ENCODE measurements around the gene RRAGC. TPM values are rescaled to one million over a fixed set of nuclear protein-coding genes. Genes with fewer than 3 reads are reported as not detected.
A peak's percentile ranks its signal among the peaks of the same experiment; 100 is the strongest.
"Not testable (repeated sequence)": the region's sequence is repeated elsewhere in the genome, so short reads cannot be mapped to it uniquely, and the experiment has no call there.

The RRAGC gene
- total RNA-seq, 1 donor = 5.4 TPM

DNA sequence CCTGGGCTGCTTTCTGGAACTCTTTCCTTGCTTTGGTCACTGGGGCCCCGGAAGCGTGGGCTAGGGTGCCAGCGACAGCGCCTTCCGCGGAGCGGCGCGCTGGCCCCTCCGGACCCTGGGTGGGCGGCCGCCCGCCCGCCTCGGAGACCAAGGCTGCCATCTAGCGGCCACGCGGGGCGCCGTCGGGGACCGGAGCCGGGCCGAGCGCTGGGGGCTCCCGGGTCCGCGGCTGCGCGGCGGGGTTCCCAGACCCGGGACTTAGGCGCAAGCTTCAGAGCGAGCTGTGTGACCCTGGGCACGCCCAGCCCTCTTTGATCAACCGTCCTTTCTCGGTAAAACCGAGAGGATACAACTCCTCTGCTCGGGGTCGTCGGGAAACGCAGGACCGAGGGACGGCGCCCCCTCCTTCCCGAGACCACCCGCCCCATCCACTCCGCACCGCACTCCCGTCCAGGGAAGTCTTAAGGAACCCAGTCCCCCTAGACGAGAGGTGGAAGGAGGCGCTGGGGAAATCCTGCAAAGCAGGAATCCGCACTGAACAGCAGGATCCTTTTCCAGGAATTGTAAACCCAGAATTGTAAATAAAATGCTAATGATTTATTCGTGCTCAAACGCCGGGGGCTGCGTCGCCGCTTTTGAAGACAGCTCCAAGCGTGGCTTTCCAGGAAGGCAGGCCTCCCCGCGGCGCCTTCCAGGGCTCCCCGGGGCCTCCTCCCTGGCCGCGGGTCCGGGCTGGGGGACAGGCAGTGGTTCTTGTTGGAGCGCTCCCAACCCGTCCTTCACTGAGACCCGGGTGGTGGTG, 41.2 kb downstream of the RRAGC start:
- DNase-seq (ENCODE audit: low read depth in 2 of 3, low spot score in 2 of 3) = peak; percentile 13 to 48 (median 42)

DNA sequence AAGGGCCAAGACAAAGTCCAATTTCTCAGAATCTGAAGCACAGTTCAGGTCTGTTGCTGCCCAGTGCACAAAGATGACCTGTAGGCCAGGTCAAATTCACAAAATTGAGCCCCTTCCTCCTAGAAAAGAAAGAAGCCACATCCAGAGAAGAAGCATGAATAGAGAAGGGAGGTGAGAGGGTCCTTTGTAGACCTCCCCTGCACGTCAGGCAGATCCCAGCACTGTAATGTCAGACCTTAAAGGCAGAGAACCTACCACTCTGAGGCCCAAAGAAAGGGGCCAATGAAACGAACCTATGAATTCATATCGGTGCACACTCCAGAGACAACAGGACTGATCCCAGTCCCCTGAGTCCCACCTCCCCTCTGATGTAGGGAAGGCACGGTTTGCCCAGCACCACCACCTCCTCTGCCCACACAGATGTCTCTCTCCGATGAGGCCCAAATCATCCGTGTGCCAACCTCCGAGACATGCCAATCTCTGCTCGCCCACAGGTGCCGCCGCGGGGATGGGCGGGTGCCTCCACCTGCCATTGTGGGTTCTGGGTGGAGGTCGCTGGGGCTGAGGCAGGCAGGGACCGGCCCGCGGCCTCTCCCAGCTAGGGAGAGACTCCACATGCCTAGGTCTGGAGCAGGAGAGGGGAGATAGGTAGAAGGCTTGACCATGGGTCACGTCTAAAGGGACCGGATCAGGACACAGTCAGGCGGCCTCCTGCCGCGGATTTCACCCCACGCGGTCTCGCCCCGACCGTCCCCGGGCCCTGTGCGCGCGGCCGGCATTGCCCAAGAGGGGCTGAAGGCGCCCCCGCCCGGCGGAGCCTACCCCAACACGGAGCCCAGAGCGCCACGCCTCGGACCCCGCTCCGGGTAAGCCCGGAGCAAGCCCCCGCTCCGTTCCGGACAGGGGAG, 42.1 kb downstream of the RRAGC start:
- no peak for DNase-seq (ENCODE audit: low read depth in 2 of 3, low spot score in 2 of 3)

DNA sequence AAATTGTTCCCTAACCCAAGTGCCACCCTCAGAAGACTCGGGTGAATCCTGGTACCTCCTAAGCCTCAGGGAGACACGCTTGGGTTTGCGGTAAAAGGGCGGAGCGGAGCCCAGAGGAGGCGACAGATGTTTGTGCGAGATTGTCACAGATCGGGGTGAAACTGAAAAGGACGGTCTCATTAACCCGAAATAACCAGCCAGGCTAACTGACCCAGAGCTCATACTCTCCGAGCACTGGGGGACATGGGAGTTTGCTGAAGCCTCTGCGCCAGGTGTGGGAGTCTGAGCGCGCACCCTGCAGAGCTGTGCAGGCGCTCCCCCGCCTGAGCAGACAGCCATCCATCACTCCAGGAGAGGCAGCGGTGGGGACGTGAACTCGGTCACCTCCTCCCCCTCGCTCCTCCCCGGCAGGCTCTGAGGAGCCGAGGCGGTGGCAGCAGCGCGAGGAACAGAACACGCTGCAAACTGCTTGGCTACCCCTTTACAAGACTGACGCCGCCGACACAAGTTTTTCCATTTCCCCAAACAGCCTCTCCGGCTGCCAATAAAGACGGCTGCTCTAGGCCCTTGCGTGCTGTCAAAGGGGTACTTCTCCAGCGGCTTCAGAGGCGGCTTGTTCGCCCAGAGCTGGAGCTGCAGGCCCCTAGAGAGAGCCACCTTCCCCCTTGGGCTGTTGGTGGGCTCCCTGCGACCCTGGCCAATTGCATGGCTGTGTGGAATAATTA, 43.5 kb downstream of the RRAGC start:
- peak in 2 of 3 donors; percentile 64 to 86 for DNase-seq (ENCODE audit: low read depth in 2 of 3, low spot score in 2 of 3)

DNA sequence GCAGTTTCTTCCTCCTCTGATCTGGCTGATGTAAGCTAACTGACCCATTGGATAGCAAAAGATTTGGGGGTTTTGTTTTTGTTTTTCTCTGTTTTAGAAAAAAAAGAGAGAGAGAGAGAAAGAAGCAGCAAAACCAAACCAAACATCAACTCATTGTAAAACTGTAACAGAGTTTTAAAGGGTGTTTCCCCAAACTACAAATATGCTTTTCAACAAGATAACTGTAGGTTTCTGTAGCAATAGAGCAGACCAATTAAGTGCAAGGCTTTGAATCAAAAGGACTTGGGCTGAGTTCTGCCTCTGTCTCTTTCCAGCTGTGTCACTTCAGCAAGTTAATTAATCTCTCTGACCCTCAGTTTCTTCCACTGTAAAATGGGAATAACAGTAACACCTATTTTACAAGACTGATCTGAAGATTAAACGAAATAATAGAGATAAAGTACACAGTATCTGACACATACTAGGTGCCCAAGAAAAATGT, 44.5 kb downstream of the RRAGC start:
- DNase-seq (ENCODE audit: low read depth in 2 of 3, low spot score in 2 of 3) = no peak

DNA sequence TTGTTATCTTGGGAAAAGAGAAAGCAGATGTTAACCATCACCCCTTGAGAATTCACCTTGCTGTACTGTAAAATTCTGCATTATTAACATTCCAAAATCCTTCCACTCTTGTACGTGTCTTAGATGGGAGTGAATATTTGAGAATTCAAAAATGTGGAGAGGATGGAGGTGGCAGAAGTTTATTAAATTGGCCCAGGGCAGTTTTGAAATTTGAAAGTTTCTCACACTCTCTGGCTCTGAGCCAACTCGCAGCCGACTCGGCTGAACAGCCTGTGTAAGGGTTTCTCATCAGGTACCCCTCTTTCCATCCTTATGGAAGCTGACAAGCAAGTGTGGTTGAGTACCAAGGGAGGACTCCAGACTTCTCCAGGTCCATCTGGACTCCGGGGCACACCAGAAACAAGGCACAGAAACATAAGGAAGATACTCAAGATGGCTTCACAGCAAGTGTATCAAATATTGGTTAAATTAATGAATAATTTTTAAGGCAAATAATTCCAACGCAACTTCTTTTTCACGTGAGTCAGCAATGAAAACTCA, 45.1 kb downstream of the RRAGC start:
- DNase-seq (ENCODE audit: low read depth in 2 of 3, low spot score in 2 of 3) = no peak

DNA sequence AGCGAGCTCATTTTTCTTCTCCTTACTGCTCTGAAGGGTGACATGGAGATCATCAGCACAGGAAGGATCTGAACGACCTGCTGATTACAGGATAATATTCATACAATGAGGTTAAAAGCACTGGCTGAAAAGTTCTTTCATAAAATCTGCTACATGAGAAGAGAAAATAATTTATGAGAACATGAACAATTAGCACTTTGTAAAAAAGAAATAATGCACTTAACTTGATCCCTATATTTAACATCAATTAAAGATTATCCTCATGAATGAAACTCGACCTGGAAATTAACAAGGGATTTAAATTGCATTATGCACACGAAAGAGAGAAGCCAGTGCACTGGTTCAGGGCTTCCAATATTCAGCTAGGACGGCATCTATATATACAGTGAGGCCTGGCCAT, 46.6 kb downstream of the RRAGC start:
- no peak for DNase-seq (ENCODE audit: low read depth in 2 of 3, low spot score in 2 of 3)

DNA sequence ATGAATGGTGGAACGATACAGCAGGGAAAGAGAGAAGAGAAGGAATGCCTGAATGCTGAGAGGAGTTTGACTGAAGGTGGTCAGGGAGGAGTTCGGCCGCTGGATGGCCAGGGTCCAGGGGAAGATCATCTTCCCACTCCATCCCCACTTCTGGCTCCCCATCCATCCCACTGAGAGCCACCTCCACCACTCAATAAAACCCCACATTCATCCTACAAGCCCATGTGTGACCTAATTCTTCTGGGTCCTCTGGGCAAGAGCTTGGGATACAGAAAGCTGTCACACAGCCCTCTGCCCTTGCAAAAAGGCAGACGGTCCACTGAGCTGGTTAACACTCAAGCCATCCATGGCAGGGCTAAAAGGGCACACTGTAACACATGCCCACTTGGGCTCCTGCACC, 48.1 kb downstream of the RRAGC start:
- not testable (repeated sequence) for DNase-seq (ENCODE audit: low read depth in 2 of 3, low spot score in 2 of 3)

DNA sequence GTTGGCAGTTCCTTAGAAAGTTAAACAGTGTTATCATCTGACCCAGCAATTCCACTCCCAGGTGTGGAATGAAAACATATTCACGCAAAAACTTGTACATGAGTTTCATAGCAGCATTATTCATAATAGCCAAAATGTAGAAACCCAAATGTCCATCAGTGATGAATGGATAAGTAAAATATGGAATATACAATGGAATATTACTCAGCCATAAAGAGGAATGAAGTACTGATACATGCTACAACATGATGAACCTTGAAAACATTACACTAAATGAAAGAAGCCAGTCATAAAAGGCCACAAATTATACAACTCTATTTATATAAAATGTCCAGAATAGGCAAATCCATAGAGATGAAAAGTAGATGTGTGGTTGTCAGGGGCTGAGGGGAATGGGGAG, 53.5 kb downstream of the RRAGC start:
- DNase-seq (ENCODE audit: low read depth in 2 of 3, low spot score in 2 of 3) = no peak

DNA sequence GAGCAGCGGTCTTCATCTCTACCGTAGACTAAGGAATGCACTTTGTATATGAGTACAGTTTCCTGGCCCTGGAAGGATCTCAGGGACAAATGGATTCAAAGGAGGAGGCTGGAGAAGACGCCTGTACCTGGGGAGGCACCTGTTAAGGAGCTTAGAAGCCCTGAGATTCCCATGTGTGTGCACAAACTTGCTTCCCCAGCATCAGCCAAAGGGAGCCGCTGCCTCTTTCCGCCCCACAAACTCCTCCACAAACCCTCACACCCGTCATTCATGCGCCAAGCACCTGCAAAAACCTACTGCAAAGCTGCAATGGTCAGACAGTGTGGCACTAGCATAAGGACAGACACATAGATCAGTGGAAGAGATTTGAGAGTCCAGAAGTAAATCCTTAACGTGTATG, 54.5 kb downstream of the RRAGC start:
- no peak for DNase-seq (ENCODE audit: low read depth in 2 of 3, low spot score in 2 of 3)

DNA sequence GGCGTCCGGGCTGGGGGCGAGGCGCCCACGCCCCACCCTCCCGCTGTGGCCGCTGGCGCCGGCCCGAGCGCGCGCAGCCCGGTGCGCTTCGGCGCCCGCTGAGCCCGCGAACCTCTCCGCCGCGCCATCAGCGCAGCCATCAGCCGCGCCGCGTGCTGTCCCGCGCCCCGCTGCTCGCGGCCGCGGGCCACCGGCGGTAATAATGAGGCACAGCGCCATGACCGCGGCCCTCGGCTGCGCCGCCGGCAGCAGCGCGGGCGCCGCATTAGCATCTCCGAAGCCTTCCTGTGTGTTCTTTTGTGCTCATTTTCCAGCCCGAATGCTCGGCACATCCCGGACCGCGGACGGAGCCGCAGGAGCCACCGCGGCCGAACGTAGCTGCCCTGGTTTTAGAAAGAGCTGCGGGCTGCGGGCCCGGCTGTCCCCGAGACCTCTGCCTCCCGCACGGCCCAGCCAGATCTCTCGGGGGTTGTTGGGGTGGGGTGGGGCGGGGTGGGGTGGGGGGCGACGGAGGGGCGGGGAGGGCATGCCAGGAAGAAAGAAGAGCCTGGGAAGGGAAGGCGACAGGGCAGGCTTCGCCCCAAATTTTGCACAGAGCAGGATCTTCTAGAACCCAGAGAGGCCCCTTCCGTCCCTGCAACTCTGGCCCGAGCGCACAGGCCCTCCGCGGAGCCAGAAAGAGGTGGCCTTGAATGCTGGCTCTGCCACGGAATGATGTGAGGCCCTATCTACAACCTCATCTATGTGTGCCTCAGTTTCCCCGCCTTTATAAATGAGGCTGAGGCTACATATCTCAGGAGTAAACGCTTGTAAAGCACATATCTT, 55.3 kb downstream of the RRAGC start:
- no peak for DNase-seq (ENCODE audit: low read depth in 2 of 3, low spot score in 2 of 3)

DNA sequence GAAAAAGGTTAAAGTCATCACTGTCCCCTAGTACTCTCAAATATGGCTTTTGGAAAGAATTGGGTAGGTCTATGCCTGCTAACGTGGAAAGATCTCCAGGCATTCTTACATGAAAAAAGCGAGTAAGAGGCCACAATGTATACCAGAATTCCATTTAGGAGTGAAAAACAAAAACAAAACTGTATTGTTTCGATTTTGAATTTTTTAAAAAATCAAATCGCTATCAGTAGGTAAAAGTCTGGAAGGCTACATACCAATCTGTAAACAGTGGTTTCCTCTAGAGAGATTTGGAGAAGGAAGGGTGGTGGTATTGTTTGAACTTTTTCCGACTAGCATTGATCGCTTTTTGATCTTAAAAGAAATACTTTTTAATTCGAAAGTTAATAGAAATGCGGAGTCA, 55.9 kb downstream of the RRAGC start:
- DNase-seq (ENCODE audit: low read depth in 2 of 3, low spot score in 2 of 3) = peak in 1 of 3 donors; percentile 33

DNA sequence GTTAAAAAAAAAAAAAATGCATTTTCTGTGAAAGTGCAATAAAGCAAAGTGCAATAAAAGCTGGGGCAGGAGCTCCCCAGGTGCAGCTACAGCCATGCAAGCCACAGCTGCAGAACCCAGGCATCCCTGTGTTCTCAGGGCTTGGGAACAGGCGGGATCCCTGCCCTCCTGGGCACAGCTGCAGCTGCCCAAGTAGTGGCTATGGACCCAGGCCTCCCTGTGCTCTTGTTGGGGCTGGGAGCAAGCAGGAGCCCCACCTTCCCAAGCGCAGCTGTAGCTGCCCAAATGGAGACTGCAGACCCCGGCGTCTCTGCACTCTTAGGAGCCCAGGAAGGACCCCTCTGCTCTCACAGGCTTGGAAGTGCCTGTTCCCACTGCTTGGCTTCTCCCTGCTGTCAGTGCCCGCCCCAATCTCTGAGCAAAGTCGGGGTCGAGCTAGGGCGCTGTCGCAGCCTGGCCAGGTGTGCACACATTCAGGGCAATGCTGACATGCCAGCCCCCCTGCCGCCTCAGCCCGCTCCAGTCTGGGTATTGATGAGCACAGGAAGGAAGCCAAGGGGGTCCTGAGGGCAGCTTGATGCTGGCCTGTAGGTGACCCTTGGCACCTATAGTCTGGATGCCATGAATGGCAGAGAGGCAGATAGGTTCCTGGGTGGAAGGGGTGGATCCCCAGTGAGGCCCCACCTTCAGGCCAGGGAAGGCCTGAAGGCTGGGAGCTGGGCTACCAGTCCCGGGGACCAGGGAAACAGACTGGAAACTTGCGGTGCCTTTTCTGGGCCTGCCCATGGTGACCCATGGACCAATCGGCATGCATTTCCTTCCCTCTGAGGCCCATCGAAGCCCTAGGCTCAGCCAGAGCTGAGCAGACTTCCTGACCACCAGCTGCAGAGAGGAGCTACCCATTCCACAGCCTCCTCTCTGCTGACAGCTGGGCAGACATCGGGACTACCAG, 58.6 kb downstream of the RRAGC start:
- no peak for DNase-seq (ENCODE audit: low read depth in 2 of 3, low spot score in 2 of 3)

DNA sequence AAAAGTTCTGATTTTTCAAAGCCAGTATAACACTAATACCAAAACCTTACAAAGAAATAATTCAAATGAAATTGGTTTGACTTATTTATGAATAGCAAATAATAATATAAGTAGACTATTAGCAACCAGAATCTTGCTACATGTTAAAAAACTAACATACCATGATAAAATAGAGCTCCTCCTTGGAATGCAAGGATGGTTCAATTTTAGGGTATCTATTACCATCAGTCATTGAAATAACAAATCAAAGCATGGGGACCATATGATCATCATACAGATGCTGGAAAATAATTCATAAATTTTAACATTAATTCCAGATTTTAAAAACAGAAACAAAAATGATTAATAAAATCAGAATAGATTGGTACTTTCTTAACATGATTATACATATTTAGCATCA, 66.3 kb downstream of the RRAGC start:
- no peak for DNase-seq (ENCODE audit: low read depth in 2 of 3, low spot score in 2 of 3)

DNA sequence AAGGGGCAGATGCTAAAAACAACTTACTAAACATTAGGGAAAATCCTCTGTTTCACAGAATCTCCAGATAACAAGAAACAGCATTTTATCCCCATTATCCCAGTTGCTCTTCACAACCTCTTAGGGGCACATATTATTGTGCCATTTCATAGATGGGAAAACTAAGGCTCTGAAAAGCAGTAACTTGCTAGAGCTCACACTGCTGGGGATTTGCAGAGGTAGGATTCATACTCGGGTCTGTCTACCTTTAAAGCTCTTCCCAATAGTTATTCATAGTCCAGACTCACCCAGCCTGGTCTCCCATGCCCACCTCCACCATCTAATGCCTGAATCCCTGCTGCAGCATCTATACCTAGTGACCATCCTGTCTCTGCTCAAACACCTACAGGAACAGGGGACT, 67.7 kb downstream of the RRAGC start:
- DNase-seq (ENCODE audit: low read depth in 2 of 3, low spot score in 2 of 3) = no peak

DNA sequence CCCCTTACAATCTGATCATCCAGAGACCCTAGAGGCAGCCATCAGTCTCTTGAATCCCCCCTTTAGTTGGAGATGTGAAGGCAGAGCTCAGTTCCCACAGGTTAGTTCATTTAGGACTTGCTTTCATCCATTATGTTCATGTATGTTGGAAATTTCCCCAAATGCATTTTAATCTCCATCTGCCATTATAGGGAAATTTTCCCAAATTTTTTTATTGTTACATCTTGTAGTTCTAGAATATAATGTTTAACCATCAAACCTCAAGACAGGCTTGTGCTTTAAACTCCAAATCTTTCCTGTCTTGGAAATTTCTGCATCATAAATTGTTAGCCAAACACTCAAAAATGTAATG, 68.4 kb downstream of the RRAGC start:
- DNase-seq (ENCODE audit: low read depth in 2 of 3, low spot score in 2 of 3) = no peak

DNA sequence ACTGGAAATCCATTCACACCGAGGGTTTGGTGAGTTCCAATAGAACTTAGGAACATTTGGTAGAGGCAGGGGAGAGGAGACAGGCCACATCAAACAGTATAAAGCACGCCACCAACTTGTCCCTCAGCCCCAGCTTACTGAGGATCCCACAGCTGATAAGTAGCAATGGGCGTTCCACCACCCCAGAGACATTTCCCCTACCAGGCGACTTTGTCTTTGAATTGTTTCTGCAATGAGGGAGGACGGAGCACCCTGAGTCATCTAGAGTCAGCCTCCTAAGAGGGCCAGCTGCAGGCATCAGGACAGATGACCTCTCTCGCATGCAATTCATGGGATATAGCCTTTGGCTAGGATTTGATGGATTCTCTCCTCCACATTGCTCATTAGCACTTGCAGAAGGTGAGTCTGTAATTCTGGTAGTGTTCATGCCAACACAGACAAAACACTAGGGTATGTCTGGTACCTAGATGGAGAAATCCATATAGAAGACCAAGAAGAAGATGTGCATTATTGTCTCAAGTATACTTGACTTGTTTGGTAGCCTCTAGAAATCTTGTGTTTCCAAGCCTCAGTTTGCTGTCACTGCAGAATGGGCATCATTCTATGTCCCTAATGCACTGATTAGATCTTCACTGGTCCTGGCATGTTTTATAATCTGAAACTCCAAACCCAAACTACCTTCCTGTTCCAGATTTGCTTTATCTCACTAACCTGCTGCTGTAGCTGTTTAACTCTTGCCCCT, 69.0 kb downstream of the RRAGC start:
- no peak for DNase-seq (ENCODE audit: low read depth in 2 of 3, low spot score in 2 of 3)

DNA sequence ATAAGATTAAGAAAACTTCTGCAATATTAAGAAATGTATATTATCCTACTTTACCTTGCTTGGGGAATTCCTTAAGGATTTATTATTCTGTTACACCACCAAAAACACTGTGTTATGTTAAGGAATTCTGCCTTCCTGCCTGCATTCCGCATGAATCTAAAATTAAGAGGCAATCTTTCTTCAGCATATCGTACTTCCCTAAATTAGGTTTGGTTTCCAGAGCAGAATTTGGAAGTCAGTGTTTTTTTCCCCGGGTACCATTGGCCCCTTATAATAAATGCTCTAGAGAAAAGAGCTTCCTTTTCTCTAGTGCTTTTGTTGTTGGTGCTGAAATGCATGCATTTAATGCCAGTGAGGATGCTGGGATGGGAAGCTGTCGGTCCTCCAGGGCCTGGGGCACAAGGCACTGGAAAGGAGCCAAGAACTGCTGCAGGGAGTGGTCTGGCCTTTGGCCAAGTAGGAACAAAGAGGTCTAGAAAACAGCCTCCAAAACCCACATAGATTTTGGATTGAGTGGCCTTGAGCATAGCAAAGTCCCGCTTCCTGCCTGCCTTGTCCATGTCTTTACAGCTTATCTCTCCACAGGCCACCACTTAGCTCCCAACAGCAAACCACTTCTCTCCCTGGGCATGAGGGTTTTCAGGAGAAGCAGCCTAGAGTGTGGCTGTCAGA, 69.9 kb downstream of the RRAGC start:
- DNase-seq (ENCODE audit: low read depth in 2 of 3, low spot score in 2 of 3) = no peak

All from hematopoietic multipotent progenitor cell (in vitro differentiated cells).